Right lobe of liver (tissue), 6 donors: ENCODE measurements around the gene FAXDC2. TPM values are rescaled to one million over a fixed set of nuclear protein-coding genes. Genes with fewer than 3 reads are reported as not detected.

Source experiments
- ATAC-seq, 4 donors: fragments of 200-7000 bp; cut with Tn5 transposase; one replicate each; pipeline ENCODE4 v1.9.1; 2020; ENCODE audit warnings: mild to moderate bottlenecking in 4 of 4, moderate library complexity in 4 of 4
- DNase-seq, 3 donors: peaks; one replicate each; pipeline ENCODE4 v3.0.0-alpha.2; 2020
- H3K27ac ChIP-seq, 3 donors: fragments of 200-600 bp; one replicate each; pipeline ENCODE4 v1.8.0; 2022
- H3K27me3 ChIP-seq, 2 donors: fragments of 200-600 bp; one replicate each; pipeline ENCODE4 v1.8.0; 2022
- H3K36me3 ChIP-seq, 4 donors: fragments of 200-600 bp; sonication (generic) in 1 of 4; one replicate each; pipeline versions ENCODE4 v1.5.1 to v1.8.0; 2017 to 2022; ENCODE audit warnings: control low read depth in 1 of 4
- H3K4me1 ChIP-seq, 4 donors: fragments of 200-600 bp; sonication (generic) in 1 of 4; one replicate each; pipeline versions ENCODE4 v1.5.1 to v1.8.0; 2017 to 2022; ENCODE audit warnings: control low read depth in 1 of 4
- H3K4me3 ChIP-seq, 3 donors: fragments of 200-600 bp; one replicate each; pipeline ENCODE4 v1.8.0; 2022
- H3K9me3 ChIP-seq, 4 donors: fragments of 200-600 bp; sonication (generic) in 1 of 4; one replicate each; pipeline versions ENCODE4 v1.5.1 to v1.8.0; 2017 to 2022; ENCODE audit warnings: control low read depth in 1 of 4
- POLR2A ChIP-seq: fragments of 450-650 bp; IDR thresholded peaks from one replicate; pipeline ENCODE4 v1.6.1; 2017; ENCODE audit warnings: antibody characterized with exemption, mild to moderate bottlenecking
- WGBS: methylation state at CpG from one replicate; pipeline ENCODE4 v1.1.6; 2018; ENCODE audit warnings: low coverage, low lambda C conversion rate; ENCODE audit not compliant: insufficient coverage; ENCODE audit errors: missing lambda C conversion rate; 5-methylcytosine and 5-hydroxymethylcytosine counted together
- intact Hi-C, 2 donors: fragments of 100-400 bp; cut with DNase I; formaldehyde crosslinking; loops; one replicate each; pipeline versions ENCODE4 v1.11.2 to v1.14.1; 2022
- total RNA-seq, 6 experiments: library from RNA; depleted of rRNA in 2 of 6; stranded (reverse); fragments of >200 nt in 2 of 6; fragmentation: NEBNext Ultra II Directional in 3 of 6; extraction: Animal tissue kit (Norgen Biotek cat#: 25700) in 3 of 6; gene quantifications; one replicate each; pipeline versions ENCODE4 v1.1.0 to v1.2.4, GENCODE V29; 2016 to 2023
- TF ChIP-seq, protein P1 (sequence below), 4 donors: fragments of 200-600 bp in 3 of 4; fragments of 450-650 bp in 1 of 4; IDR thresholded peaks; one replicate each; pipeline versions ENCODE4 v1.5.1 to v1.8.0; 2016 to 2022; ENCODE audit warnings: antibody characterized with exemption in 4 of 4, mild to moderate bottlenecking in 2 of 4
- donor health status: DM: no; HTN: yes; CAD: no.
- donor health status: DM: no; HTN: no; CAD: no.
- donor health status: DM: no; HTN: no; CAD: no.
- donor health status: DM: no; HTN: yes; CAD: no.
- donor health status: DM: no; HTN: yes; CAD: no.

FAXDC2 gene
- total RNA-seq, 6 experiments from 2014 or later = 27.3 to 98.1 (median 53.2) TPM

DNA sequence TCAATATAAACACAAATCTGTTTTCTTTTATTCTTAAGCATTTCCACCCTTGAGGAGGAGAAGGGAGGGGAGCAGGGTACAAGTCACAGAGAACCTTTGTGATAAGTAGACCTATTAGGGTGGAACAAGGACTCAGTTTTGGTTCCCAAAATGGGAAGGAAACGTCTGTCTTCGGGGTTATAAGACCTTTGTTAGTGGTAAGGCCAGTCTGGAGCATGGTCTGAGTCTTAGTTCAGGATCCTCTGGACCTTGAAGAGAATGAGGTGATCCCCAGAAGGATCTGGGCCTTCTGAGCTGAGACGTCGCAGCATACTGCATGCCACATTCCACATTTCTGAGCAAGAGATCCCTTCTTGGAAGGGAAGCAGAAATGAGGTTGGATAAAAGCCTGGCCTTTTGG lies 37.2 kb downstream of the FAXDC2 start:
- Histone ChIP-seq H3K9me3 (no peaks in the 10 kb centered on the region), H3K4me3 (no peak overlapping the region), H3K27me3 (no peaks in the 10 kb centered on the region), H3K27ac (no peak overlapping the region), H3K4me1 (peaks cover 0 to 19% (median 9%) of the 10 kb centered on the region in 4 donors), H3K36me3 (peaks cover 5 to 65% (median 18%) of the 10 kb centered on the region in 4 donors)
- intact Hi-C loops = loop anchor here in 1 of 2 donors (5.0 kb wide), 1 partner anchor 161 kb away; no protein-coding TSS in a partner anchor
- ATAC-seq (no peak), DNase-seq (no peak)
- TF ChIP-seq, protein P1, sequence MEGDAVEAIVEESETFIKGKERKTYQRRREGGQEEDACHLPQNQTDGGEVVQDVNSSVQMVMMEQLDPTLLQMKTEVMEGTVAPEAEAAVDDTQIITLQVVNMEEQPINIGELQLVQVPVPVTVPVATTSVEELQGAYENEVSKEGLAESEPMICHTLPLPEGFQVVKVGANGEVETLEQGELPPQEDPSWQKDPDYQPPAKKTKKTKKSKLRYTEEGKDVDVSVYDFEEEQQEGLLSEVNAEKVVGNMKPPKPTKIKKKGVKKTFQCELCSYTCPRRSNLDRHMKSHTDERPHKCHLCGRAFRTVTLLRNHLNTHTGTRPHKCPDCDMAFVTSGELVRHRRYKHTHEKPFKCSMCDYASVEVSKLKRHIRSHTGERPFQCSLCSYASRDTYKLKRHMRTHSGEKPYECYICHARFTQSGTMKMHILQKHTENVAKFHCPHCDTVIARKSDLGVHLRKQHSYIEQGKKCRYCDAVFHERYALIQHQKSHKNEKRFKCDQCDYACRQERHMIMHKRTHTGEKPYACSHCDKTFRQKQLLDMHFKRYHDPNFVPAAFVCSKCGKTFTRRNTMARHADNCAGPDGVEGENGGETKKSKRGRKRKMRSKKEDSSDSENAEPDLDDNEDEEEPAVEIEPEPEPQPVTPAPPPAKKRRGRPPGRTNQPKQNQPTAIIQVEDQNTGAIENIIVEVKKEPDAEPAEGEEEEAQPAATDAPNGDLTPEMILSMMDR (IDR thresholded peaks at IDR 0.05) = no peak
- TF ChIP-seq POLR2A = no peak
- 60% methylated on average over 2 of the region's 4 CpGs for WGBS

DNA sequence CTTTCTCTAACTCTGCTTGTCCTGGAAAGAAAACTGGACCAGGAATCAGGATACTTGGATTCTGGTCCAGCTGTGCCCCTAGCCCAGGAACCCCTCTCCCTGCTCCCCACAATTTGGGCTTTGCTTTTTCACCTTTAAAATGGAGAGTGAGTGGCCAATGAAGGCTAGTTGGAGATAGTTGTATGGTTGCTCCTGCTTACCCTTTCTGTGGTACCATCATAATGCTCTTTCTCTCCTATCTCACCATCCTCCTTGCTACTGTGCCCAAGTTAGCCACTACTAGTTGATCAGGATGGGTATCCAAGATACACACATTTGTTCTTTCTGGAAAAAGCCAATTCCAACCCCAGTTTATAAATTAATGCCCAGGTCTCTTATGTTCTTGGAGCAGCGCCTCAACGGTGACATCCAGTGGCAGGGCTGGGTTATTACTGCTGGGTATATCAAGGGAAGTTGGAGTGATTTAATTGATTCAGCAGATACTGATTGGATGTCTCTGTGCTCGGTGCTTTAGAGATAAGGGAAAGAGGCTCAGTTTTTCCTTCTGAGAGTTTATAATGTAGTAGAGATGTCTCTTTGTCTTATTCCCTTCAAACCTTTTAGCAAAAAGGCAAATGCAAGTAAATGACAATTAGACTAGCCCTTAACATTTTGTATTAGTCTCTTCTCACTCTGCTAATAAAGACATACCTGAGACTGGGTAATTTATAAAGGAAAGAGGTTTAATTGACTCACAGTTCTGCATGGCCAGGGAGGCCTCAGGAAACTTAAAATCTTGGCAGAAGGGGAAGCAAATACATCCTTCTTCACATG lies 38.5 kb downstream of the FAXDC2 start:
- Histone ChIP-seq H3K27ac (no peak overlapping the region), H3K4me1 (peaks cover 0 to 19% (median 9%) of the 10 kb centered on the region in 4 donors), H3K27me3 (no peaks in the 10 kb centered on the region), H3K4me3 (no peak overlapping the region), H3K36me3 (peaks cover 5 to 76% (median 24%) of the 10 kb centered on the region in 4 donors), H3K9me3 (no peaks in the 10 kb centered on the region)
- no peak for TF ChIP-seq POLR2A
- TF ChIP-seq, protein P1 (IDR thresholded peaks at IDR 0.05) = peak; percentile 86 to 88 (median 86)
- WGBS = 12% methylated on average over 3 of the region's 3 CpGs
- ATAC-seq (peak; percentile 75 to 83 (median 78)), DNase-seq (peak; percentile 61 to 66 (median 65))
- intact Hi-C loops = loop anchor here in 1 of 2 donors (5.0 kb wide), 1 partner anchor 160 kb away; no protein-coding TSS in a partner anchor

DNA sequence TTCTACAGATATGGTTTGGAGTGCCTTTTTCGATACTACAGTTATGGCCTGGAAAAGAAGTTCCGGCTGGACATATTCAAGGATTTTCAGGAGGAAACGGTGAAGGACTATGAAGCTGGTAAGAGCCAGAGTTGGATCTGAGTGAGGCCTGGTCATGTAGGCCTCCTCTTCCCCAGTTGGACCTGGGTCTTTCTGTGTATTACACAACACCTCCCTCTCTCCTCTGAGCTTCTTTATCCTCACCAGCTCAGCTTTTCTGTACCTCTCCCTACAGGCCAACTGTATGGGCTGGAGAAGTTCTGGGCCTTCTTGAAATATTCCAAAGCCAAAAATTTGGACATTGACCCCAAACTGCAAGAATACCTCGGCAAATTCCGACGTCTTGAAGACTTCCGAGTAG lies 39.2 kb downstream of the FAXDC2 start:
- no peaks in the 10 kb centered on the region for H3K27me3 ChIP-seq
- 51% methylated on average over 7 of the region's 7 CpGs for WGBS
- intact Hi-C loops = loop anchor here in 1 of 2 donors (5.0 kb wide), 1 partner anchor 159 kb away; no protein-coding TSS in a partner anchor
- no peak for TF ChIP-seq POLR2A
- TF ChIP-seq, protein P1 (IDR thresholded peaks at IDR 0.05) = no peak
- no peak for DNase-seq
- peaks cover 5 to 76% (median 24%) of the 10 kb centered on the region in 4 donors for H3K36me3 ChIP-seq
- ATAC-seq = peak; percentile 44 to 61 (median 56)
- no peak overlapping the region for H3K4me3 ChIP-seq
- H3K4me1 ChIP-seq = peaks cover 0 to 19% (median 8%) of the 10 kb centered on the region in 4 donors
- no peak overlapping the region for H3K27ac ChIP-seq
- no peaks in the 10 kb centered on the region for H3K9me3 ChIP-seq

DNA sequence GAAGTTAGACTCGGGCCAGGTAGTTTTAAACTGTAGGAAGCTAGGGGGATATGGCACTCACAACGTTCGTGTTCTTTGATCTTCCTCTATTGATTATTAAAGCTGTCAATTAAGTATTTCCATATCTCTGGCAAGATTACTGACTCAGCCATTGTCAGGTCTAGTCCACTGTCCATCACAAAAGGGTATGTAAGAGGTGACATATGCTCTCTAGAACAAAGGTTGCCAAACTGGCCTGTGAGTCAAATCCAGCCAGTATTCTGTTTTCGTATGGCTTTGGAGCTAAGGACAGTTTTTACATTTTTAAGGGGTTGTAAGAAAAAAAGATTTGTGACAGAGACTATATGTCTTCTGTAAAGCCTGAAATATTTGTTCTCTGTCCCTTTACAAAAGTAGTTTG lies 44.2 kb downstream of the FAXDC2 start:
- Histone ChIP-seq H3K36me3 (peaks cover 10 to 91% (median 42%) of the 10 kb centered on the region in 4 donors), H3K4me1 (no peaks in the 10 kb centered on the region), H3K27me3 (no peaks in the 10 kb centered on the region), H3K4me3 (no peak overlapping the region), H3K27ac (no peak overlapping the region), H3K9me3 (no peaks in the 10 kb centered on the region)
- ATAC-seq = no peak
- no peak for DNase-seq
- 63% methylated on average over 4 of the region's 4 CpGs for WGBS
- intact Hi-C loops = no loop called here
- TF ChIP-seq POLR2A = no peak

DNA sequence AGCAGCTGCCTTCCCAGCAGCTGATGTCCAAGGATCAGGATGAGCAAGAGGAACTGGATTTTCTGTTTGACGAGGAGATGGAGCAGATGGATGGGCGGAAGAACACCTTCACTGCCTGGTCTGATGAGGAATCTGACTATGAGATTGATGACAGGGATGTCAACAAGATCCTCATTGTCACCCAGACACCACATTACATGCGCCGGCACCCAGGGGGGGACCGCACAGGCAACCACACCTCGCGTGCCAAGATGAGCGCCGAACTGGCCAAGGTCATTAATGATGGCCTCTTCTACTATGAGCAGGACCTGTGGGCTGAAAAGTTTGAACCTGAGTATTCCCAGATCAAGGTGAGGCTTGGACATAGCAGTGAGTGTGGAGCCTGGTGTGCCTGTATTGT lies 48.4 kb downstream of the FAXDC2 start:
- WGBS = 100% methylated on average over 2 of the region's 9 CpGs
- no peak for ATAC-seq
- no peaks in the 10 kb centered on the region for H3K4me1 ChIP-seq
- no peak for DNase-seq
- peaks cover 8 to 98% (median 49%) of the 10 kb centered on the region in 4 donors for H3K36me3 ChIP-seq
- H3K27me3 ChIP-seq = no peaks in the 10 kb centered on the region
- TF ChIP-seq POLR2A = no peak
- no peaks in the 10 kb centered on the region for H3K9me3 ChIP-seq
- intact Hi-C loops = no loop called here
- H3K4me3 ChIP-seq = no peak overlapping the region
- no peak overlapping the region for H3K27ac ChIP-seq
